IMR-90 (cell line): ENCODE data around the gene SLC44A2. TPM values are rescaled to one million over a fixed set of nuclear protein-coding genes. Genes with fewer than 3 reads are reported as not detected.
A peak's percentile ranks its signal among the peaks of the same experiment; 100 is the strongest.

Source experiments
- ATAC-seq: fragments of 200-7000 bp; cut with Tn5 transposase; 2 replicates; pipeline ENCODE4 v1.9.1; 2020; ENCODE audit warnings: low read depth, mild to moderate bottlenecking, moderate library complexity
- BruUV-seq: library from RNA; stranded (reverse); fragments of 400-500 nt; replicated peaks from 2 replicates; lab custom pipeline; 2021; lab: Mats Ljungman, UMichigan
- CTCF ChIA-PET: fragments of 300-600 bp; formaldehyde crosslinking; extraction: SDS; loops from one replicate; lab custom pipeline; 2021; ENCODE audit warnings: antibody characterized with exemption; lab: Yijun Ruan, JAX
- POLR2A ChIA-PET: fragments of 300-600 bp; sonication (Branson Sonifier 250); formaldehyde crosslinking; loops from one replicate; lab custom pipeline; 2022; ENCODE audit warnings: antibody characterized with exemption; ENCODE audit not compliant: unreplicated experiment; lab: Charles Lee
- DNase-seq: peaks from one replicate; pipeline ENCODE4 v3.0.0; 2013
- H2AFZ ChIP-seq: replicated peaks from 2 replicates; pipeline ENCODE3; 2013; ENCODE audit warnings: low read length, mild to moderate bottlenecking; ENCODE audit not compliant: poor library complexity
- H2AK5ac ChIP-seq: 2 replicates; pipeline ENCODE4 v1.6.1; 2013; ENCODE audit warnings: low read depth, low read length, inconsistent platforms
- H2AK9ac ChIP-seq: replicated peaks from 2 replicates; pipeline ENCODE3; 2013; ENCODE audit warnings: mild to moderate bottlenecking, low read depth, low read length, moderate library complexity; ENCODE audit not compliant: poor library complexity
- H2BK120ac ChIP-seq: 2 replicates; pipeline ENCODE4 v1.6.1; 2013; ENCODE audit warnings: low read depth, low read length, inconsistent platforms
- H2BK15ac ChIP-seq: 3 replicates; pipeline ENCODE4 v1.6.1; 2013; ENCODE audit warnings: low read depth, low read length, inconsistent platforms
- H2BK20ac ChIP-seq: 2 replicates; pipeline ENCODE4 v1.6.1; 2013; ENCODE audit warnings: low read depth, mild to moderate bottlenecking, inconsistent platforms, low read length, moderate library complexity
- H2BK5ac ChIP-seq: 2 replicates; pipeline ENCODE4 v1.6.1; 2013; ENCODE audit warnings: mild to moderate bottlenecking, low read depth, low read length, inconsistent platforms; ENCODE audit not compliant: poor library complexity, severe bottlenecking
- H3K14ac ChIP-seq: replicated peaks from 2 replicates; pipeline ENCODE4 v1.6.1; 2013; ENCODE audit warnings: low read depth, low read length, inconsistent platforms
- H3K18ac ChIP-seq: 2 replicates; pipeline ENCODE4 v1.6.1; 2013; ENCODE audit warnings: low read depth, low read length, control low read depth
- H3K23ac ChIP-seq: 2 replicates; pipeline ENCODE4 v1.6.1; 2013; ENCODE audit warnings: low read depth, low read length, inconsistent platforms
- H3K27ac ChIP-seq: 2 replicates; pipeline ENCODE4 v1.5.1; 2013; ENCODE audit warnings: mild to moderate bottlenecking, control low read depth, low read length; ENCODE audit not compliant: insufficient read depth
- H3K27me3 ChIP-seq: 2 replicates; pipeline ENCODE4 v1.6.1; 2013; ENCODE audit warnings: low read length; ENCODE audit not compliant: control insufficient read depth, insufficient read depth
- H3K36me3 ChIP-seq: 2 replicates; pipeline ENCODE4 v1.6.1; 2013; ENCODE audit warnings: low read length, mixed read lengths; ENCODE audit not compliant: control insufficient read depth, insufficient read depth
- H3K4ac ChIP-seq: 2 replicates; pipeline ENCODE4 v1.6.1; 2013; ENCODE audit warnings: low read depth, low read length, inconsistent platforms
- H3K4me1 ChIP-seq: 2 replicates; pipeline ENCODE4 v1.6.1; 2013; ENCODE audit warnings: low read length, mixed read lengths; ENCODE audit not compliant: control insufficient read depth, insufficient read depth
- H3K4me2 ChIP-seq: 2 replicates; pipeline ENCODE4 v1.6.1; 2013; ENCODE audit warnings: low read depth, mild to moderate bottlenecking, control low read depth, low read length, moderate library complexity
- H3K4me3 ChIP-seq: 2 replicates; pipeline ENCODE4 v1.5.1; 2013; ENCODE audit warnings: low read depth, mild to moderate bottlenecking, control low read depth, low read length, moderate library complexity; ENCODE audit not compliant: insufficient read depth
- H3K56ac ChIP-seq: 2 replicates; pipeline ENCODE4 v1.6.1; 2013; ENCODE audit warnings: low read length, inconsistent platforms; ENCODE audit not compliant: insufficient read depth; ENCODE audit errors: extremely low read depth
- H3K79me1 ChIP-seq, 2 experiments: 2 replicates each; pipeline ENCODE4 v1.6.1; 2013; ENCODE audit warnings: low read length in 2 of 2, inconsistent platforms in 1 of 2, low read depth in 1 of 2
- H3K9ac ChIP-seq: 2 replicates; pipeline ENCODE4 v1.6.1; 2013; ENCODE audit warnings: low read depth, low read length, control low read depth
- H3K9me1 ChIP-seq: 2 replicates; pipeline ENCODE4 v1.6.1; 2013; ENCODE audit warnings: low read length, inconsistent platforms; ENCODE audit not compliant: insufficient read depth
- H3K9me3 ChIP-seq: 2 replicates; pipeline ENCODE4 v1.6.1; 2013; ENCODE audit warnings: low read length; ENCODE audit not compliant: control insufficient read depth, insufficient read depth
- H4K20me1 ChIP-seq: 2 replicates; pipeline ENCODE4 v1.6.1; 2013; ENCODE audit warnings: low read length, inconsistent platforms; ENCODE audit not compliant: insufficient read depth
- H4K5ac ChIP-seq: 2 replicates; pipeline ENCODE4 v1.6.1; 2013; ENCODE audit warnings: mild to moderate bottlenecking, low read depth, low read length, control low read depth
- H4K8ac ChIP-seq, 2 experiments: 2 replicates each; pipeline ENCODE4 v1.6.1; 2013; ENCODE audit warnings: low read depth in 2 of 2, low read length in 2 of 2, control low read depth in 1 of 2, inconsistent platforms in 1 of 2
- H4K91ac ChIP-seq: 2 replicates; pipeline ENCODE4 v1.6.1; 2013; ENCODE audit warnings: low read depth, low read length, inconsistent platforms; ENCODE audit not compliant: insufficient read depth
- BHLHE40 ChIP-seq: fragments of 150-350 bp; IDR thresholded peaks from 2 replicates; pipeline ENCODE4 v1.6.1; 2016; ENCODE audit warnings: mild to moderate bottlenecking, low read depth, low read length
- CEBPB ChIP-seq: IDR thresholded peaks from 2 replicates; pipeline ENCODE4 v1.6.1; 2012; ENCODE audit warnings: low read depth, low read length, improper control_type of control experiment
- ELK1 ChIP-seq: fragments of 150-350 bp; IDR thresholded peaks from 2 replicates; pipeline ENCODE4 v1.6.1; 2016; ENCODE audit warnings: low read depth, mild to moderate bottlenecking, low read length, moderate library complexity, borderline replicate concordance
- FOS ChIP-seq: fragments of 150-350 bp; IDR thresholded peaks from 2 replicates; pipeline ENCODE4 v1.6.1; 2016; ENCODE audit warnings: low read depth, low read length
- MAFK ChIP-seq: IDR thresholded peaks from 2 replicates; pipeline ENCODE4 v1.6.1; 2012; ENCODE audit warnings: low read depth, low read length, improper control_type of control experiment
- MAZ ChIP-seq: IDR thresholded peaks from 2 replicates; pipeline ENCODE4 v1.6.1; 2012; ENCODE audit warnings: low read depth, mild to moderate bottlenecking, low read length, improper control_type of control experiment, moderate library complexity, borderline replicate concordance
- NFE2L2 ChIP-seq: fragments of 150-350 bp; IDR thresholded peaks from 2 replicates; pipeline ENCODE4 v1.6.1; 2016; ENCODE audit warnings: low read depth, mild to moderate bottlenecking, low read length
- POLR2A ChIP-seq: IDR thresholded peaks from 2 replicates; pipeline ENCODE4 v1.6.1; 2012; ENCODE audit warnings: mild to moderate bottlenecking, low read depth, low read length
- RCOR1 ChIP-seq: IDR thresholded peaks from 2 replicates; pipeline ENCODE4 v1.6.1; 2012; ENCODE audit warnings: mild to moderate bottlenecking, low read length, improper control_type of control experiment; ENCODE audit not compliant: insufficient replicate concordance
- RFX5 ChIP-seq: IDR thresholded peaks from 2 replicates; pipeline ENCODE4 v1.8.0; 2012; ENCODE audit warnings: low read depth, mild to moderate bottlenecking, low read length, moderate library complexity
- USF2 ChIP-seq: fragments of 150-350 bp; IDR thresholded peaks from 2 replicates; pipeline ENCODE4 v1.6.1; 2017; ENCODE audit warnings: mild to moderate bottlenecking, antibody characterized with exemption, low read length, low read depth
- WGBS, 2 experiments: methylation state at CpG; one replicate each; pipeline versions ENCODE4 v1.1.5 to v1.1.7; 2013; ENCODE audit warnings: missing lambda C conversion rate in 2 of 2; ENCODE audit not compliant: insufficient read length in 1 of 2; ENCODE audit errors: extremely low coverage in 2 of 2; 5-methylcytosine and 5-hydroxymethylcytosine counted together
- dilution Hi-C: fragments of 300-500 bp; cut with HindIII; formaldehyde crosslinking; loops from one replicate; pipeline ENCODE4 v1.14.3; 2018; ENCODE audit warnings: low sequenced_read_pairs; ENCODE audit not compliant: unreplicated experiment
- in situ Hi-C: fragments of 300-500 bp; cut with MboI; formaldehyde crosslinking; loops from 3 replicates; pipeline ENCODE4 v1.14.3; 2019; ENCODE audit warnings: low sequenced_read_pairs, inconsistent platforms, mixed read lengths
- intact Hi-C: fragments of 100-400 bp; cut with micrococcal nuclease; formaldehyde crosslinking; loops from 2 replicates; pipeline ENCODE4 v1.10.0; 2022
- polyA plus RNA-seq, 3 experiments: library from polyadenylated mRNA; depleted of rRNA; stranded (reverse); fragments of >200 nt; gene quantifications; 2 replicates each; pipeline ENCODE4 v1.2.3, GENCODE V29; 2012; ENCODE audit warnings: low replicate concordance in 1 of 3
- total RNA-seq: library from RNA; depleted of rRNA; stranded (reverse); fragments of >200 nt; gene quantifications from 2 replicates; pipeline ENCODE4 v1.2.3, GENCODE V29; 2012

The SLC44A2 gene
- total and polyA plus RNA-seq, 2 of the 4 experiments (the other 2 are of a cell fraction) = 28.5 to 62.9 TPM

DNA sequence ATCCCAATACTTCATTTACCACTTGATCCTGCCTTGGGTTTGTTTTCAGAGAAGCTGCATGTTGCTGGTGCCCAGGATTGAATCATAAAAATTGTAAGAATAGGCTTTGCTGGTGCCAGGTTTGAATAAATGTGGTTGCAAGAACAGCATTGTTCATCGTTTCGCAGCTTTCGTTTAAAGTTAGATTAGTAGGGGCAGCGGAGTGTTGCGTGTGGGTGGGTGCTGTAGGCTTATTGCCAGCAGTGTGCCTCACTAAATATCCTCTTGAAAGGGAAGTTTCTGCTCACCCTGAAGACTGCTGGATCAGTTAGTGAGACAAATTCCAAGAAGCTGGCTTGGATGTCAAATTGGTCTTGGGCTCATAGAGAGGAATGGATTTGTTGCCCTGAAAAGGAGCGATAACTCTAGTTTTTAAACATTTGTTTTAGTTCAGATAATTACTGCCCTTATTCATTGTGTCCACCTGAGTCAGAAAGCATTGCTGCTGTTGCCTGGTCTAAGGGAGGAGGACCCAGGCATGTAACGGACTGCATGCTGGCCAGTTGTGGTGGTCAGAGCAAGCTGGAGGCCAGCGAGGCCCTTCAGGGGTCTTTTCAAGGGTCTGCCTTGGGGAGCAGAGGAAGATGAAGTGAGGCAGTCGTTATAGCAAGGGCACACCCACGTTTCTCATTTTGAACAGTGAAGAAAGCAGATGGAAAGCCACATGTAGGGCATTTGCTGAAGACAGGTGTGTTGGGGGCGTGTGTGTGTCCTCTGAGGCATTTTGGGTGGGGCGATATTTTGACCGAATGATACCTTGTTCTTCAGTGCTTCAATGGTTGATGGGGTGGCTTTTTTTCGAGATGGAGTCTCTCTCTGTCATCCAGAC lies 37.3 kb downstream of the SLC44A2 start:
- Histone ChIP-seq H3K56ac (no peak overlapping the region), H4K20me1 (peaks cover 99% of the 10 kb centered on the region), H4K91ac (no peak overlapping the region), H3K9ac (no peak overlapping the region), H2BK5ac (no peak overlapping the region), H3K4me3 (no peak overlapping the region), H3K9me1 (peaks cover 8% of the 10 kb centered on the region), H3K23ac (no peak overlapping the region), H3K18ac (no peak overlapping the region), H3K4me1 (peaks cover 8% of the 10 kb centered on the region), H3K14ac (no peak overlapping the region), H3K27me3 (no peaks in the 10 kb centered on the region), H3K4ac (no peak overlapping the region), H3K4me2 (no peak overlapping the region), H2AFZ (no peak overlapping the region), H3K79me1 (peaks cover 0 to 28% of the 10 kb centered on the region in 2 experiments; a peak in 2 of 4 replicates), H4K5ac (no peak overlapping the region), H2BK20ac (no peak overlapping the region), H2BK15ac (no peak overlapping the region), H2AK5ac (no peak overlapping the region), H3K27ac (no peak overlapping the region), H2BK120ac (no peak overlapping the region), H3K36me3 (peaks cover 11% of the 10 kb centered on the region), H2AK9ac (no peak overlapping the region), H4K8ac (no peak overlapping the region), H3K9me3 (no peaks in the 10 kb centered on the region)
- dilution Hi-C loops = no loop called here
- TF ChIP-seq RFX5 (no peak), USF2 (no peak), RCOR1 (no peak), CEBPB (no peak), POLR2A (no peak), MAZ (no peak), BHLHE40 (no peak), FOS (no peak), MAFK (no peak), ELK1 (no peak), NFE2L2 (no peak)
- ChIA-PET CTCF (interaction anchor here (1.4 kb wide), 1 partner anchor 81 kb away, joined by 3 read pairs; no protein-coding TSS in a partner anchor), POLR2A (no interaction called here)
- intact Hi-C loops = no loop called here
- in situ Hi-C loops = no loop called here
- BruUV-seq = no TSS peak
- 37% methylated on average over 2 of the region's 14 CpGs; no CpG with 5 or more reads in 1 of the 2 experiments for WGBS, 2 experiments
- no peak for ATAC-seq
- DNase-seq = peak; percentile 37
